K562 (cell line): ENCODE measurements around the gene PIANP. TPM values are rescaled to one million over a fixed set of nuclear protein-coding genes. Genes with fewer than 3 reads are reported as not detected.

ENCODE experiments used
- ARID4B ChIP-seq: sonication (generic); formaldehyde crosslinking; IDR thresholded peaks from 2 replicates; pipeline ENCODE4 v1.8.0; 2022; ENCODE audit warnings: mild to moderate bottlenecking, missing genetic modification reagents
- BRD9 ChIP-seq: fragments of 450-650 bp; IDR thresholded peaks from 2 replicates; pipeline ENCODE4 v1.6.1; 2018; ENCODE audit warnings: low read depth; ENCODE audit not compliant: partially characterized antibody
- CREB3 ChIP-seq: fragments of 450-650 bp; conservative IDR thresholded peaks from 2 replicates; pipeline ENCODE4 v1.6.1; 2016; ENCODE audit warnings: missing genetic modification characterization, low read depth, mild to moderate bottlenecking, missing compliant biosample characterization, moderate library complexity
- CREBBP ChIP-seq: IDR thresholded peaks from one replicate; pipeline ENCODE4 v1.6.1; 2012; ENCODE audit warnings: low read depth, mild to moderate bottlenecking, control low read depth, inconsistent platforms, low read length
- FOXA1 ChIP-seq: fragments of 450-650 bp; IDR thresholded peaks from 2 replicates; pipeline ENCODE4 v1.6.1; 2016; ENCODE audit warnings: mild to moderate bottlenecking, borderline replicate concordance
- HBP1 ChIP-seq: fragments of 450-650 bp; formaldehyde crosslinking; IDR thresholded peaks from 2 replicates; pipeline ENCODE4 v1.4.0; 2022; ENCODE audit warnings: missing genetic modification characterization
- HNRNPLL ChIP-seq: fragments of 200-400 bp; formaldehyde crosslinking; IDR thresholded peaks from 2 replicates; pipeline ENCODE4 v1.6.1; 2017; ENCODE audit warnings: low read length, low read depth, mild to moderate bottlenecking; ENCODE audit not compliant: poor library complexity, severe bottlenecking
- MCM2 ChIP-seq: fragments of 450-650 bp; IDR thresholded peaks from 2 replicates; pipeline ENCODE4 v1.6.1; 2017; ENCODE audit warnings: low read depth, mild to moderate bottlenecking
- POLR2G ChIP-seq: fragments of 200-400 bp; formaldehyde crosslinking; IDR thresholded peaks from 2 replicates; pipeline ENCODE4 v1.6.1; 2017; ENCODE audit warnings: low read depth, mild to moderate bottlenecking, antibody characterized with exemption, low read length, moderate library complexity
- RB1 ChIP-seq: fragments of 450-650 bp; IDR thresholded peaks from 2 replicates; pipeline ENCODE4 v1.6.1; 2017; ENCODE audit warnings: low read depth, mild to moderate bottlenecking
- USF2 ChIP-seq: sonication (generic); formaldehyde crosslinking; IDR thresholded peaks from 2 replicates; pipeline ENCODE4 v1.5.0; 2020; ENCODE audit warnings: missing genetic modification reagents
- ZHX1 ChIP-seq: fragments of 150-350 bp; conservative IDR thresholded peaks from 2 replicates; pipeline ENCODE4 v1.6.1; 2014; ENCODE audit warnings: low read length
- ZNF280B ChIP-seq: fragments of 250-450 bp; sonication (Bioruptor Pico); IDR thresholded peaks from 2 replicates; pipeline ENCODE4 v1.5.1; 2021; ENCODE audit warnings: mild to moderate bottlenecking
- ZNF347 ChIP-seq: fragments of 450-650 bp; formaldehyde crosslinking; IDR thresholded peaks from 2 replicates; pipeline ENCODE4 v1.4.0; 2020; ENCODE audit warnings: low read depth, mild to moderate bottlenecking, moderate library complexity
- polyA plus RNA-seq, 8 experiments: library from polyadenylated mRNA; depleted of rRNA in 4 of 8; stranded (reverse) in 5 of 8; unstranded in 3 of 8; fragments of >200 nt; fragmentation: Nextera tagmentation in 2 of 8; fragmentation: Illumina TruSeq in 1 of 8; extraction: Ambion mirVana in 2 of 8; extraction: Trizol in 1 of 8; gene quantifications; 2 replicates each; pipeline versions ENCODE4 v1.2.1 to v1.2.3, GENCODE V29; 2011 to 2014; ENCODE audit warnings: inconsistent platforms in 1 of 8, missing spikeins in 1 of 8
- total RNA-seq, 7 experiments: library from RNA; depleted of rRNA in 6 of 7; stranded (reverse); fragments of >200 nt in 6 of 7; fragmentation: Illumina TruSeq in 2 of 7; extraction: Trizol in 2 of 7; gene quantifications; 2 replicates each; pipeline versions ENCODE4 v1.2.1 to v1.2.3, GENCODE V29; 2011 to 2021; ENCODE audit warnings: low replicate concordance in 1 of 7

Gene PIANP
- total and polyA plus RNA-seq, 9 of the 15 experiments (the other 6 are each of a cell fraction or from before 2014, with no cell fraction given): 0.07 TPM; not detected in 8

- TF ChIP-seq CREB3 (tag) (no peak), ZHX1 (no peak), HBP1 (CRISPR knock-in tag) (no peak), POLR2G (peak; percentile 93), ARID4B (CRISPR knock-in tag) (peak; percentile 83; the same call in 1 of the 2 replicates), FOXA1 (no peak), USF2 (CRISPR knock-in tag) (no peak), CREBBP (no peak), ZNF280B (CRISPR knock-in tag) (no peak), MCM2 (no peak), RB1 (no peak), HNRNPLL (peak; percentile 98), ZNF347 (CRISPR knock-in tag) (no peak), BRD9 (no peak)
Measured at GRCh38 chr12:6688999-6689882, 11.4 kb downstream of the PIANP start, which contains the start of gene ZNF384 (continued).
